GM12864 (cell line): ENCODE results near the gene PRKG2.
"Not testable (repeated sequence)": the region's sequence is repeated elsewhere in the genome, so short reads cannot be mapped to it uniquely, and the experiment has no call there.

Experiments
- DNase-seq: peaks from one replicate; pipeline ENCODE4 v3.0.0-alpha.2; 2011; ENCODE audit warnings: low read depth
- H3K4me3 ChIP-seq: 2 replicates; pipeline ENCODE4 v1.5.1; 2011; ENCODE audit warnings: mild to moderate bottlenecking, low read depth, low read length, control low read depth
- CTCF ChIP-seq: IDR thresholded peaks from 2 replicates; pipeline ENCODE4 v1.5.1; 2011; ENCODE audit warnings: low read depth, mild to moderate bottlenecking, moderate library complexity, low read length, control low read depth, inconsistent platforms; ENCODE audit errors: missing control alignments

Gene PRKG2

GRCh38 chr4:81173213-81173612, 41.8 kb downstream of the PRKG2 start:
- no peak for TF ChIP-seq CTCF
- no peak overlapping the region for H3K4me3 ChIP-seq
- DNase-seq, result no peak

GRCh38 chr4:81166458-81167160, 48.4 kb downstream of the PRKG2 start:
- no peak for DNase-seq
- no peak for TF ChIP-seq CTCF
- no peak overlapping the region for H3K4me3 ChIP-seq

GRCh38 chr4:81165861-81166430, 49.1 kb downstream of the PRKG2 start:
- TF ChIP-seq CTCF, result no peak
- DNase-seq, result no peak
- H3K4me3 ChIP-seq, result no peak overlapping the region

- DNase-seq, result no peak
- TF ChIP-seq CTCF, result no peak
- no peak overlapping the region for H3K4me3 ChIP-seq
Observed at GRCh38 chr4:81164623-81165416, 50.2 kb downstream of the PRKG2 start.

GRCh38 chr4:81164126-81164525, 50.9 kb downstream of the PRKG2 start:
- TF ChIP-seq CTCF, result no peak
- H3K4me3 ChIP-seq, result no peak overlapping the region

GRCh38 chr4:81162752-81163458, 52.1 kb downstream of the PRKG2 start:
- no peak overlapping the region for H3K4me3 ChIP-seq
- TF ChIP-seq CTCF, result no peak
- DNase-seq, result no peak

More at GRCh38 chr4:81164126-81164525, 50.9 kb downstream of the PRKG2 start:
- no peak for DNase-seq

GRCh38 chr4:81153714-81154323, 61.2 kb downstream of the PRKG2 start:
- DNase-seq, result not testable (repeated sequence)
- H3K4me3 ChIP-seq, result peak overlapping the region; percentile 55
